GM03348 (cell line): ENCODE results near the gene CCDC86.
"Not testable (repeated sequence)": the region's sequence is repeated elsewhere in the genome, so short reads cannot be mapped to it uniquely, and the experiment has no call there.

Experiments
- DNase-seq: peaks from one replicate; pipeline ENCODE4 v3.0.0; 2012; ENCODE audit warnings: low spot score

The CCDC86 gene, protein sequence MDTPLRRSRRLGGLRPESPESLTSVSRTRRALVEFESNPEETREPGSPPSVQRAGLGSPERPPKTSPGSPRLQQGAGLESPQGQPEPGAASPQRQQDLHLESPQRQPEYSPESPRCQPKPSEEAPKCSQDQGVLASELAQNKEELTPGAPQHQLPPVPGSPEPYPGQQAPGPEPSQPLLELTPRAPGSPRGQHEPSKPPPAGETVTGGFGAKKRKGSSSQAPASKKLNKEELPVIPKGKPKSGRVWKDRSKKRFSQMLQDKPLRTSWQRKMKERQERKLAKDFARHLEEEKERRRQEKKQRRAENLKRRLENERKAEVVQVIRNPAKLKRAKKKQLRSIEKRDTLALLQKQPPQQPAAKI

DNA sequence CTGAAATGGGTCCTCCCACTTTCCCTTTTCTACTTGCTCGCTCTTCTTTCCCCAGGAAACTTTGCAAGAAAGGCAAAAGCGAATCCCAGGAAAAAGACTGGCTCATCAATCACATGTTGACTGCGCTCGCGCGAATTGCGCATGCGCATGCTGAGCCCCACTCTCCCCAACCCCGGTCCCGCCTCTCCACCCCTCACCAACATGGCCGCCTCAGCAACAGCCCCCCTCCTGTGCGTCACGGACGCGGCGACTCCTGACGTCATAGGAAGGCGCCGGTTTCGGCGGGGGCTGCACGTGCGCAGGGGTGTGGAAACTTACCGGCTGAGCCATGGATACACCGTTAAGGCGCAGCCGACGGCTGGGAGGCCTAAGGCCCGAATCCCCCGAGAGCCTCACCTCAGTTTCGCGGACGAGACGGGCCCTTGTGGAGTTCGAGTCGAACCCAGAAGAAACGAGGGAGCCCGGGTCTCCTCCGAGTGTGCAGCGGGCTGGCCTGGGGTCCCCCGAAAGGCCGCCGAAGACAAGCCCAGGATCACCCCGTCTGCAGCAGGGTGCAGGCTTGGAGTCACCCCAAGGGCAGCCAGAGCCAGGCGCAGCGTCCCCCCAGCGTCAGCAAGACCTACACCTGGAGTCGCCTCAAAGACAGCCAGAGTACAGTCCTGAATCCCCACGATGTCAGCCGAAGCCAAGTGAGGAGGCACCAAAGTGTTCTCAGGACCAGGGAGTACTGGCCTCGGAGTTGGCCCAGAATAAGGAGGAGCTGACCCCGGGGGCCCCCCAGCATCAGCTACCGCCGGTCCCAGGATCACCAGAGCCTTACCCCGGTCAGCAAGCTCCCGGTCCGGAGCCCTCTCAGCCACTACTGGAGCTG lies at the start of gene CCDC86:
TSS of gene CCDC86 (plus strand) at position 317 of the 871 bp plus-strand sequence. CDS start at position 329, 12 bp downstream.
- DNase-seq, result peak; percentile 100

DNA sequence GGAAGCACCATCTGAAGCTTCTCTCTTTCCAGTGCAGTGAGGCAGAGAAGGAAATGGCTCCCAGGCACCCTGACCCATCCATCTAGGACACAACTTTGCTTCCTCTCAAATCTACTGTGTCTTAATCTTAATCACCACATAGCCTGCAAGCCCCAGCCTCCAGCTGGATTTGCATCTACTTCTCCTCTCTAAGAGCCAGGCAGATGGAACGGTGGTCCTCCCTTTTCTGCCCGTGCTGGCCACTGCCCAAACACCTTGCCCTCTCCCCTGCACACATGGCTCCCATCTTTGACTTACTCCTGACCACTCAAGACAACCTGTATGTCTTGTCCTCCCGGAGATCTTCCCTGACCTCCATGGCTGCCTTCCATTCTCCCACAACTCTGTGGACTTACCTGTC lies 49.4 kb upstream of the CCDC86 start:
- no peak for DNase-seq

DNA sequence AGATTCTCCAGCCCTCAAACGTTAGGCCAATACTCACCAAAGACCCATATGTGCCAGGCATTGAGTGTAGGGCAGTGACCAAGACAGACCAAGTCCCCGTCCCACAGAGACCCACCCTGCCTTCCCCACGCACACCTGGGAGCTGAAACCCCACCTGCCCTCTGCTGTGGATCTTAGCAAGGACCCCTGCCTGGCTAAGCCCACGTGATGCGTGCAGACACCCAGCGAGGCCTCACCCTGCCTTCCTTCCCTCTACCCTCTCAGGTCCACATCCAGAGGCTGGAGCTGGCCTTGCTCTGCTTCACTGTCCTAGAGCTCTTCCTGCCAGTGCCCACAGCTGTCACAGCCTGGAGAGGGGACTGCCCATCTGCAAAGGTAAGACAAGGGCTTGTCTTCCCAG lies 46.6 kb upstream of the CCDC86 start:
- no peak for DNase-seq

DNA sequence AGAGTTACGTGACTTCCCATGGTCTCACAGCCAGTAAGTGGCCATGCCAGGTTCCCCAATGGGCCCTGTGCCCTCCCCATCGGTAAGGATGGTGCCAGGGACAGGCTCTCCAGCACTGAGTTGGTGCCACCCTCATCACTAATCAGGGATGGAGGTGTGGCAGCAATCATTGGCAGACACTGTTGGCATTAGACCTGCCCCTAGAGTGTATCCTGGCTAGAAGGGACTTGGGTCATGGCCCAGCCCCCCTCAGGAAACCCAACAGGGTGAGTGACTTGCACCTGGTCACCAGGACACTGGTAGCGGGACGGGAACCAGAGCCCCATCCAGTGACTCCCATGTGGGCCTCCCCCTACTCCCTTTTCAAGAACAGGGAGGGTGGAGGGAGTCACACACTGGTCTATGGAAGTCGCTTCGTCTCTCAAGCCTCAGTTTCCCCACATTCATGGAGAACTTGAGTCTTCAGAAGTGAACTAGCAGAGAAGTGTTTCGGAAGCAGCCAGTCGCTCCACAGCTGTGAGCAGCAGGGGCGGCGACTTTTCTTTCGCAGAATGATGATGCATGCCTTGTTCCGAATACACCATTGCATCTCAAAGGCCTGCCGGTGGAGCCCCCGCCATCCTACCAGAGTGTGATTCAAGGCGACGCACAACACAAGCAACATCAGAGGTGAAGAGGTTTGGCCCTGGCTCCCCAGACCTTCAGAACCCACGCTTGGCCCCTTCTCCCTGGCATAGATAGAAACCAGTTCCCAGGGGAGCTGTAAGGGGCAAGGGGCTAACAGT lies 43.9 kb upstream of the CCDC86 start:
- DNase-seq, result no peak

DNA sequence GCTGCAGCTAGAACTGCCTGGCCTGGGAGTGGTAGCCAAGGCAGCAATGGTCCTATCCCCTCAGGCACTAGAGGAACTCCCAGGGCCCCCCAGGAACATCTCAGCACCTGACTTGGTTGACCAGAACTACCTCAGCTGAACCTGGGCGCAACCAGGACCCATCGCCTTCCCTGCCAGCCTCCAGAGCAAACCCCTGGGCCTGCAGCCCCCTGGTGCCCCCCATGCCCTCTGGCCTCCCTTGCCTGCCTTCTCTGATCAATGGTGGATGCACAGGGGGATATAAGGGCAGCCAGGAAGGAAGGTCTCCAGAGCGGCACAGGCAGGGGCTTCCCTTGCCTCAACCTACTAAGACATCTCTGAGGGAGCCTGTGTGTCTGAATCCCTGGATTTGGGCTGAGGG lies 43.3 kb upstream of the CCDC86 start:
- no peak for DNase-seq

DNA sequence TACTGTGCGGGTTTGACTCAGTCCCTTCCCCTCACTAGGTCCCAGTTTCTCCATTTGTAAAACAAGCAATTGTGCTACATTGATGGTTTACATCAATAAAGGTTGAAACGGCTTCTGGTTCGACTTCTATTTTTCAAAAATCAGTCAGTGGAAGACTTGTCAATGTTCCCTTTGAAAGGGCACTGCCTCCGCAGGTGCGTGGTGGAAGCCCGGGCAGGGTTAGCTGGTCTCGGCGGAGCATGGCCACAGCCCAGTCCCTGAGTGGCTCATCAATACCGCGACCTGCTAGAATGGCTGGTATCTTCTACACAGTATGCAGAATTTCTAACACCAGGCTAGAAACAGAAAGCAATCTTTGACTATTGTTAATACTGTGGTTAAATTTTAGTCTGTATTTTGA lies 40.7 kb upstream of the CCDC86 start:
- no peak for DNase-seq

DNA sequence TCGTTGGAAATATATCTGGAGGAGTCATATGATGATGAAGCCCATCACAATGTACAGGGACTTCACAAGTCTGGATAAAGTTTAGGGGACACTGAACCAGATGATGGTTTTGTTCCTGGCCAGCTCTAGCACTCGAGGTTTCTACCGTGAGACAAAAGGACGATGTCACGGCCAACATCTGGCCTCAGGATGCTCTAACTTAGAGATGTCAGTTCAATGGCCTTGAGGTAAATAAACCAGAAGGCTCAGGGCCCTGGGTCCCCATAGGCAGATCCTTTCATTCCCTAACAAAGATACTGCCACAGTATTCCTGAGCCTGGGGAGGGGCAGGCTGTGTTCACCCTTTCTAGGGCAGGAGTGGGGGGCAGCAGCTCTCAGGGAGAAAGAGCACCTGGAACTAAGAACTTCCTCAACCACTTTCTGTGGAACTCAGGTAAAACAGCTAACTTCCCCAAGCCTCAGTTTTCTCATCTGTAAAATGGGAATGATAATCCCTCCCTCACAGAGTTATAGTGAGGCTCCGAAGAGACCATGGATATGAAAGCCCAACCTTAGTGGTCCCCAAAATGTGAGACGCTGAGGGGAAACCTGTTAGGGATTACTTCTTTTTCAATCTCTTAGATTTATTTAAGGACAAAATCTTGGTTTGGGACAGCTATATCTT lies 38.5 kb upstream of the CCDC86 start:
- DNase-seq, result no peak

DNA sequence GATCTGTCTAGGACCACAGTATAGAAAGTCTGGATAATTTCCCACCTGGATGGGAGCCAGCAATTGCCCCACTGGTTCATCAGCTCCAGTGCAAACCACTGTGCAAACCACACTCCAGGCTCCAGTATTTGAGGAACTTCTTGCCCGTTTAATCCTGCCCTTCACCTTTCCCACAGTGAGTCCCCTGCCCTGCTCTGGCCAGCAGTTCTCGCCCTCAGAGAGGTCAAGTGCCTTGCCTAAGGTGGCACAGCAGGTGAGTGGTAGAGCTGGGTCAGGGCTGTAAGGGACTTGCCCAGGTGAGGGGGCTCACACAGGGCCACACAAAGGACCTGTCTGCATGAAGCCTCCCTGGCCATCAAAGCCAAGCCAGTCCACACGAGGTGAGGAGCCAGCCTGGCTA lies 32.7 kb upstream of the CCDC86 start:
- DNase-seq, result no peak

DNA sequence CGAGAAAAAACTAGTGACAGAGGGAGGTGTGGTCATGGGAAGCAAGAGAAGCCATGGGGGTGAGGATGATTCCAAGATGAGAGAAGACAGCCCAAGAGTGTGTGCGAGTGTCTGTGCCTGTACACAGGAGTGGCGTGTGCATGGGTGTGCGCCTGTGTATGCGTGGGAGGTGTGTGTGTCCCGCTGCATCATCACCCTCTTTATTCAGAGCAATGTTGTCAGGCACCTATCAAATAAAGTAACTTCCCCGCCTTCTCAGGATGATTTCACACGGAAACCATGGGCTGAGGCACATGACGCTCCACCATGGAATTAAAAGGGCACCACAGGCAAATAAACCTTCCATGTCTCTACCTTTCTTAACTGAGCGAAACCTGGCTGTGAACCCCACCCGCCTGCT lies 32.2 kb upstream of the CCDC86 start:
- no peak for DNase-seq

DNA sequence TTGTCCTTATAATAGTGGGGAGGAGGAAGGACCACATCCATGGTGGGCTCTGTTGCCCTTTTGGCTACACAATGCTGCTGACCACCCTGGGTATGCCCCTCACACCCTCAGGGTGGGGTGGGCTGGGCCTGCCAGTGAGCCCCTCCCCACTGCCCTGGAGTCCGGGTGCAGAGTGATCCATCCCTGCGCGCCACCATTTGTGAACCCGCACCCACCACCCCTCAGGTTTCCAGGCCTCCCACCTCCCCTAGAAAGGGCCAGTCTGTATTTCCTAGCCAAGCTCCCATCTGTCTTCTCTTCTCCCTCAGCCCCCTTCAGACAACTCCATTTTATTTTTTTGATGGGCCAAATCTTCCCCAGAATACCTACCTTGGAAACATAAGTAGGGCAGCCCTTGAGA lies 31.8 kb upstream of the CCDC86 start:
- no peak for DNase-seq

DNA sequence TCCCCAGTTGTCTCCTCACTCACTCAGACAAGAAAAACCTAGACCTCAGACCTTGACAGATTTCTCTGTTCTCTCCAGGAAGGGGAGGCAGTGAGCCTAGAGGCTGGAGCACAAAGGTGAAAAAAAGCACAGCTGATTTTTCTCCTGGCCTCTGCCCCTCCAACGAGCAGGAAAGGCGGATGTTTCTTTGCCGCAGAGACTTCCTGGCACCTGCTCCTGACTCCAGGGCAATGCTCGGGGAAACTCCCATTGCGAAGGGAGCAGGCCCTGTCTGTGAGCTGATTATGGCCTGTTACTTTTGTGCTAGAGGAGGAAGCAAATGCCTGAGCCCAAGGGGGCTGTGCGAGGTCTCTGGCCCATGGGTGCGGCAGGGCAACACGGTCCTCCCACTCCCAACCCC lies 31.3 kb upstream of the CCDC86 start:
- DNase-seq, result no peak

DNA sequence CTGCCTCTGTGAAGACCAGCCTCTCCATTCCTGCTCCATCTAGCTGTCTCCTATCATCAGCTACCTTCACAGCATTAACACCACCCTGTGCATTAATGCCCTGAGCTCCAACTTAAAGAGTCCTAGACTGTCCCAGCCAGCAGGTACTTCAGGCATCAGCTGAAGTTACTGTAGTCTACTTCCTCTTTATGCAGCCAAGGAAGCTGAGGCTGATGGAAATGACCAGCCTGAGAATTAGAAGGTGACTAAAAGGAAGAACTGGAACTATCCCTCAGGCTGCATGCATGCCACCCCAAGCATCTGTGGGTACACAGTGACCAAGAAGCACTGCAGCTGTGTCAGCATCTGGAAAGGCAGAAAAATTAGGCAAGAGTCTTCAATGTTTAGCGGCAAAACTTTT lies 28.6 kb upstream of the CCDC86 start:
- DNase-seq, result no peak

DNA sequence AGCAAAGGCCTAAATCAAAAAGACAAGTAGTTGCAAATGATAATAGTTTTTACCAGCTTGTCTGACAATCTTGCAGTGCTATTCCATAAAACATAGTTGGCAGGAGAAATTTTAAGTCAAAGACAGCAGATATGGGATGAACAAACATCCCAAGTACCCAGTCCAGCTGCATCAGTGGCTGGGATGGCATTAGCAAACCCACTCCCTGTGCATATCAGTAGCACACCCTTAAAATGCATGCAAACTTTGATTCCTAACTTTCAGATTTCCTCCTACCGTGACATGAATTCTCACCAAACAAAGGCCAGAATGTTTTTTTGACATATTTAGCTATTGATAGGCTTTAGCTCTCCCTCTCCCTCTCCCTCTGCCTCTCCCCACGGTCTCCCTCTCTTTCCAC lies 27.8 kb upstream of the CCDC86 start:
- DNase-seq, result no peak

DNA sequence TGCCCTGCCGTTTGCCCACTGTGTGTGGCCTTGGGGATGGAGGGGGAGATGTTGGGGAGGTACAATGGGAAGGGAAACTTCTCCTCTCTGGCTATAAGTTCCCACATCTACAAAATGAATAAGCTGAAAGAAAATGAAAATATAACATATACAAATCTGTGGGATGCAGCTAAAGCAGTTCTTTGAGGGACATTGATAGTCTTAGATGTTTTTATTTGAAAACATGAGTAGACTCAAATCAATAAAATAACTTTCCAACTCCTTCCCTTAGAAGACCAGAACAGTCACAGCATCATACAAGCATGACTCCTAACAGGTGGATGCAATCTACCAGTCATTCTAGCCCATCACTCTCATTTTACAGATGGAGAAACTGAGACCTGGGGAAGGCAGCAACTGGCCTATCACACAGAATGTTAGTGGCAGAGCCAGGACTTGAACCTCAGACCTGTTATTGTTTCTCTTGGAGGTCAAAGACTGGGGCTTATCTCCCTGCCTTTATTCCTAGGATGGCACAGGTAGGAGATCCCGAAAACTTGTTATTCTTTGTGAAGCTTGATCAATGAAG lies 25.2 kb upstream of the CCDC86 start:
- DNase-seq, result no peak

DNA sequence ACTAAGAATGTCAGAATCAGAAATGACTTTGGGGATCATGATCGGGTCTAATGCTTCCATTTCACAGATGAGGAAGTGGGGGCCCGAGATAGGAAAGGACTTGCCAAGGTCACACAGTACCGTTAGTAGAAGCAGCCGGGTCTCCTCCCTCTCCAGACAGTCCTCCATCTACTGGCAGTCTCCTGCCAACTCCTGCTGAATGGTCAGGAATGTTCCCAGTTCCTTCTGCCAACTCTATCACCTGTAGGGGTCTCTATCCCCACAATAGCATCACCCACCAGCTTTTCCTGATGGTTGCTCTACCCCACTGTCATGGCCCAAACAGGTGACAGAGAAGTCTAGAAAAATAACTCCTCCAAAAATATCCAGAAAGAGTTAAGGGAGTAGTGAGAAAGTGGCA lies 23.9 kb upstream of the CCDC86 start:
- DNase-seq, result no peak

DNA sequence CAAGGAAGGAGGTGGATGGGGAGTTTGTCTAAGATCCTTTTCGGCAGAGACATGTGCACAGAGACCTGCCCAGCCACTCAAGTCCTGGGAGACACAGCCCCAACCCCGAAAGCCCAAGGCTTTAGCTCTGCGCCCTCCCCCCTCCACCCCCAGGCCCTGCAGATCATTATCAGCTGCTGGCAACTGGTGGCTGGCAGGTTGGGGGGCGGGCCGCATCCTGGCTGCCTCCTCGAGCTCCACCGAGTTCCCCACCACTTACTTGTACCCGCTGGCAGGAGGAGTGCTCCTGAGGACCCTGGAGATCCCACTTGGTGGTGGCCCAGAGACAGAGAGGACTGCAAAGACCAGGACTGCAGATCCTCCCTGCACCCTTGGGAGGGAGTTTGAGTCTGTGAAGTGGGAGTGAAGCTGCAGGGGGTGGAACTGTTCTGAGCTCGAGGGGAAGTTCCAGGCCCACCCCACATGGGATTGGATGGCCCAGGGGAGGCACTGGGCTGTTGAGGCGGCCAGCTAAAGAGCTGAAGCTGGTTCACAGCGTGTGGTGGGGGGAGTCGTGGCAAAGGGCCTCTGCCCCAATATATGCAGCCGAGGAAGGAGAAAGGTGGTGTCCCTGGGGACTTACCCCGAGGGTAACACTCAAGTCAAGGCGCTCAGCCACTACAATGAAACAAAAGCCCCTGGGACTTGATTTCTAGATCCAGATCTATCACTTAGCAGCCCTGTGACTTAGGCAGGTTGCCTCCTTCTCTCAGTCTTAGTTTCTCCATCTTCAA lies 19.9 kb upstream of the CCDC86 start:
- DNase-seq, result no peak

DNA sequence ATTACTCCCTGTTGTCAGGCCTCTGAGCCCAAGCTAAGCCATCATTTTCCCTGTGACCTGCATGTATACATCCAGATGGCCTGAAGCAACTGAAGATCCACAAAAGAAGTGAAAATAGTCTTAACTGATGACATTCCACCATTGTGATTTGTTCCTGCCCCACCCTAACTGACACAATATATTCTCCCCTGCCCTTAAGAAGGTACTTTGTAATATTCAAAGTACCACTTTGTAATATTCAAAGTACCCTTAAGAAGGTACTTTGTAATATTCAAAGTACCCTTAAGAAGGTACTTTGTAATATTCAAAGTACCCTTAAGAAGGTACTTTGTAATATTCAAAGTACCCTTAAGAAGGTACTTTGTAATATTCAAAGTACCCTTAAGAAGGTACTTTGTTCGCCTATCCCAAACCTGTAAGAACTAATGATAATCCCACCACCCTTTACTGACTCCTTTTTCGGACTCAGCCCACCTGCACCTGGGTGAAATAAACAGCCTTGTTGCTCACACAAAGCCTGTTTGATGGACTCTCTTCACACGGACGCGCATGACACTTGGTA lies 18.1 kb upstream of the CCDC86 start:
- DNase-seq, result not testable (repeated sequence)

DNA sequence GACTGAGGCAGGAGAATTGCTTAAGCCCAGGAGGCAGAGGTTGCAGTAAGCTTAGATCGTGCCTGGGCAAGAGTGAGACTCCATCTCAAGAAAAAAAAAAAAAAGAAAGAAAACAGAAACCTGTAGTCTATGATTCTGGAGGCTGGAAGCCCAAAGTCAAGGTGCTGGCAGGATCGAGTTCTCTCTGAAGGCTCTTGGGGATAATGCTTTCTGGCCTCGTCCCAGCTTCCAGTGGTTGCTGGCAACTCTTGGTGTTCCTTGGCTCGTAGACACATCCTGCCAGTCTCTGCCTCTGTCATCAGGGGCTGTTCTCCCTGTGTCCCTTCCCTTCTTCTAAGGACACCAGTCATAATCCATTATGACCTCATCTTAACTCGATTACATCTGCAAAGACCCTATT lies 16.8 kb upstream of the CCDC86 start:
- DNase-seq, result no peak

DNA sequence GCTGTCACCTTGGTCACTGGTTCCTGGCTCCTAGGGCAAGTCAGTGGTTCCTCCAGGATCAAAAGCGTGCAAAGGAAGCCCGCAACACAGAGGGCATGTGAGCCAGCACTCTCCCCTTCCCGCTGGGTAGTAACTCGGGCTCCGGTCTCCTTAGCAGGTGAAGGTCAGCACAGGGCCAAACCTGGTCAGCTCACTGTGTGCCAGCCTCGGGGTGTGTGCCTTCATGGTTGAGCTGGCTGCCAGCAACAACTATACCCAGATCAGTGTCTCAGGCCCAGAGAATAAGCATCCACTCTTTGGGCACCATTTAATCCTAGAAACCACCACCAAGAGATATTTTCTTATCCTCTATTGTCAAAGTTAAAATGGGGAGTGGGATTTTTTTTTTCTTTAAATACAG lies 16.1 kb upstream of the CCDC86 start:
- no peak for DNase-seq

DNA sequence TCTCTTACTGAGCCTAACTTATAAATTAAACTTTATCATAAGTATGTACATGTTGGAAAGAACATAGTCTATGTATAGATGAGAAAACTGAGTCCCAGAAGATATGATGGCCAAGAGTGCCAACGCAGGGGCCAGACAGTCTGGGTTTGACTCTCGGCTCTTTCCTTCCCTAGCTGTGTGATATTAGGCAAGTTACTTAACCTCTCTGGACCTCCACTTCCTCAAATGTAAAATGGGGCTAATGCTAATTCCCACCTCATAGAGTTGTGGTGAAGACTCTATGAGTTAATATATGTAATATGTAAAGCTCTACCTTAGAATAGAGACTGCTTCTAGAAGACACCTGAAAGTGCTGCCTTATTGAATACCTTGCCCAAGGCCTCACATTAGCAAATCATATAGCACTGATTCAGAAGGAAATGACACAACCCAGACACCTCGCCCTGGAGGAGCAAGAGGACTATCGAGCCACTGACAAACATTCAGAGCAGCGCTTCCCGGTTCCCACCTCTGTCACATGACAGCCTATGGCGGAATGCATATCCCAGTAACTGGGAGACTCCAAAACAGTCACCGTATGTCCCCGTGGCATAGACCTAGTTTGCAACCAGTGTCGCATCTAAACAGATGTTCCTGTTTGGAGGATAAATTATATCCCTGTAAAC lies 11.3 kb upstream of the CCDC86 start:
- DNase-seq, result no peak
